ENCODE measurements around the gene CTNNB1.
"Not testable (repeated sequence)": the region's sequence is repeated elsewhere in the genome, so short reads cannot be mapped to it uniquely, and the experiment has no call there.

The CTNNB1 gene

DNA sequence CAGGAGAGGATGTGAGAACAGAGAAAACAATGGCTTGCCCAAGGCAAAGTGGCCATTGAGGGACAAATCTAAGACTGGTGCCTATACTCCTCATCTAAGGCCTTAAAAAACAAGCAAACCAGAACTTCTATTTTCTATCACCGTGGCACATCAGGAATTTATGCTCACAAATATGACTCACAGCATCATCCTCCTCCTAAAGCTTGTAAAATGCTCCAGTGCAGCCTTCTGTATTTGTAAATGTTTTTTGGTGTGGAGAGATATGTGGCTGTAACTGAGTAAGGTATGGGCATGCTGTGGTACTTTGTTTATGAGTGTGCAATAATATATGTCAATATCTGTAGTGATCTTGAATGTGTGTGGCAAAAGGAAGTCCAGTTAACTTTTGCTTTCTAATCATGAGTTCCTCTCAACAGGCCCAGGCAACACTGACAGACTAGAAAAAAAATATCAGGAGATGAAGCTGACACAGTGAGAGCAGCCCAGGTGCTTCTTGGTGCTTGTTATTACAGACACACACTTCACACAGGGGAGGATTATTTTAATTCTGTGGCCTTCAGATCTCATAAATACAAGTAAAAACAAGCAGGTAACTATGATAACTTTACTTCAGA, 60.3 kb downstream of the CTNNB1 start:
- DNase-seq: no peak

DNA sequence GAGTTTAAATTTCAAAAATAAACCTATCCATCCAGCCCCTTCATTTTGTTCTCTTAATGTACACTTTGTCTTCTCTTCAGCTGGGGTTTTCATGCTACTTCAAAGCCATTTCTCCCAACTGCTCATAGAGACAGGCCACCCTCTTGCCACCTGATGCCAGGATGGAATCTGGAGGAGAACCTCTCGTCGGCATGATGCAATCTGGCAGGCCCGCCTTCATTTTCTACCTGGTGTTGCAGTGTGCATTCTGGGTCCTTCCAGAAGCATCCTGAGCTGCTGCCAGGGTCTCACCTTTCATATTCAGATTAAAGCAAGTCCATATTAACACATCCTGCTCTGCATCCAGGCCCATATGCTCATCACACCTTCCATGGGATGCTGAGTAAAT, 60.8 kb downstream of the CTNNB1 start:
- DNase-seq: no peak

DNA sequence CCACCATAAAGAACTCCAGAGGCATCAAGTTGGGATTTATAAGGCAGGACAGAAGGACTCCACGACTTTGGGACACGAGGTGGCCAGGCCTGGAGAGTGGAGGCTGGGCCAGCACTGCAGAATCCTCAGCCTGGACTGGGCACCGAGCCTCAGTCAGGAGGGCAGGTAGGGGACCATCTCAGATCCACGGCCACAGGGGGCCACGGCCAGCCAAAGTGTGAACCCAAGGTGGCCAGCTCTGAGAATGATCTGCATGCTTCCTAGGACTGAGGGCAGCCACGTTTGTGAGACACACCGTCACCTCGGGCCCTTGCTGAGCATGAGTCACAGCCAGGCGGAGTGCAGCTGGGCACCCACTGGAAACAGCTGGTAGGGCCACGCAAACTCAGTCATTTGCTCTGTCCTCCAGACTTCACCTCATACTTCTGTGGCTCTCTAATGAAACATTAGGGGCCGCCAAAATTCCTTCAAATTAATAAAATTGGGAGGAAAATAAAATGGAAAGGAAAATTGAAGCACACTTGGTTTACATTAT, 65.8 kb downstream of the CTNNB1 start:
- no peak for DNase-seq

DNA sequence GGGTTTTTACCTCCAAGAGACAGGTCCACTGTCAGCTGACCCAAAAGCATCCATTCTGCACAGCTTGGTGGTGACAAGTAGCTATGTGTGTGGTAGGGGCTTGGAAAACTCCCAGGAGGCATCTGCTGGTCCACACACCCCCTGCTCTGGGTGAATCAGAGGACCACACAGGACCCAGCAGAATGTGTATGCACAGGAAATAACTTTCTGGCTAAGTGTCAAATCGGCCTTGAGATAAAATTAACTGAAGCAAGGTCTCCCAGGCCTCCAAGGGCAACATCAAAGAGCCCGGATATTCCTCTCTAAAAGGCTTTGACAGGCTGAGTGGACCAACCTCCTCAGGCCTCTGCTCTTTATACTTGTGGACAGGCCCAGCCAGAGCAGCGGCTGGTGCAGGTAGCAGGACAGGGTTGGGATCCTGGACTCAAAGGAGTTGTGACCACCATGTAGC, 66.5 kb downstream of the CTNNB1 start:
- DNase-seq: no peak

DNA sequence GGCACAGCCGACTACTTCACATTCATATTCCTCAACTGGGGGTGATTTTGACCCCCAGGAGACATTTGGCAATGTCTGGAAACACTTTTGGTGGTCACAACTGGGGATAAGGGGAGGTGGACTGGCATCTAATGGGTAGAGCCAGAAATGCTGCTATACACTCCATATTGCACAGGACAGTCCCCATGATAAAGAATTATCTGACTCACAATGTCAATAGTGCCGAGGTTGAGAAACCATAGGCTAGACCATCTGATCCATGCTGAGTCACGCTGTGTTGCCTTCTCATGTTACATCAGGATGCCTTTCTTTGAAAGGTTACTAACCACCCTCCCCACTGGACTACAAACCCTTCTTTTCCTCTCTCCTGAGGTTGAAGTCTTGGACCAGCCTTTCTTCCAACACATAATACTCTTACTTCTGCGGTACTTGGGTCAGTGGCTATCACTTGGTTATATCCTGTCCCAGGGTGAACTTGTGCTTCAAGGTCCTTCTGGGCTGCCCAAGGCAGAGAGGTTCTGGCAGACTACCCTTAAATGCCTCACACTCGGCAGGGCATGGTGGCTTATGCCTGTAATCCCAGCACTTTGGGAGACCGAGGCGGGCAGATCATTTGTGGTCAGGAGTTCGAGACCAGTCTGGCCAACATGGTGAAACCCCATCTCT, 68.8 kb downstream of the CTNNB1 start:
- DNase-seq: no peak

DNA sequence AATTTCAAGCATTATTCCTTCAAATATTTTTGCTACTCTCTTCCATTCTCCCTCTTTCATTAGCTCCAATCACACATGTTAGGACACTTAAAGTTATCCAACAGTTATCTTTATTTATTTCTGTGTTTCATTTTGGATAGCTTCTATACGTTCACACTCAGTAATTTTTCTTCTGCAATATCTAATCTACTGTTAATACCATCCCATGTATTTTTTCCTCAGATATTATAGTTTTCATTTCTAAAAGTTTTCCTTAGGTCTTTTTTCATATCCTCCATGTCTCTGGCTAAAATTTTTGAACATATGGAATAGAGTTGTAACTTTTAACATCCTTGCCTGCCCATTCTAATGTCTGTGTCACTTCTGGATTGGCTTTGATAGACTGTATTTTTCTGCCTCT, 73.4 kb downstream of the CTNNB1 start:
- no peak for DNase-seq

DNA sequence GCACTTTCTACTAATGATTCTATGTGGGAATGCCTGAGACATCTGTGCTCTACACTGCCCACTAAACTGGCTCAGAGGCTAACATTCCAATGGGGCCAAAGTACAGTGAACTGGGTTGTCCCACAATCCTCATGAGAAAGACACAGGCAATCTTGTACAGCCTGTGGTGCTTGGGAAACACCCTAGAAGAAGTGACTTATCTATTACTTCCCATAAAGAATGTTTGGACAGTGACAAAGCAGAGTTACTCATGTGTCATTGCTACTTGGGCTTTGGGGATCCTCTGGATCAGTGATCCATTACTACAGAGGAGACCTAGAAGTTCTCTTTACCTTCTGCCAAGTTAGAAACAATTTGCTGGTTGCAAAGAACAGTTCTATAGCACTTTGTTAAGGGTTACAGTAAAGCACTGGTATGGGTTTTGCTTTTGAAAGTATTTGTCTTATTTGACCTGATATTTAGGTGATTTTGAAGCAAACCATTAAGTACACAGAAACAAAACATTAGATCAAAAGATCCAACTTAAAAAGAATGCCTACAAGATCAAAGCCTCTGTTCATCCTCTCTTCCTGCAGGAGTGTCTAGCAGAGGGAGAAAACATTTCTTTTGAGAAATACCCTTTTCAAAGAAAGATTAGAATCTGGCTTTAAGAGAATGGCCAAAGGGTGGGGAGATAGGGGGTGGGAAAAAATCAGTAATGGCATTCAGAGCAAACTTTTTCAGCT, 75.8 kb downstream of the CTNNB1 start:
- DNase-seq: no peak

DNA sequence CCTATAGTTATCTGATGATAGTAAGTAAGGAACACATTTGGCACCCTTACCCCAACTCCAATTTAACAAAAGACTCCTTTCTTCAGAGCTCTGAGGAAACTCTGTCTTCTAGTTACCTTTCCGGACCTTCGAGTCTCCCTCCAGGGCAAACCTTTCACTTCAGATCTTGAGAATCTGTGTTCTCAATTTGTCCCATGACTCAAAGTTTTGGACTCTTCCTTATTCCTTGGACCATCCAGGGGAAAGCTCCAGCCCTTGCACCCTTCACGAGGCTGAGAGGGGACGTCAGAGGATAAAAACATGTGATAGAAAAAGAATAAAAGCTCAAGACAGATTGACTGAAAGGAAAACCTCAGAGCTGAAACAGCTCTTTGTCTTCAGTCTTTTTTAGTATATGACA, 76.9 kb downstream of the CTNNB1 start:
- DNase-seq: no peak

DNA sequence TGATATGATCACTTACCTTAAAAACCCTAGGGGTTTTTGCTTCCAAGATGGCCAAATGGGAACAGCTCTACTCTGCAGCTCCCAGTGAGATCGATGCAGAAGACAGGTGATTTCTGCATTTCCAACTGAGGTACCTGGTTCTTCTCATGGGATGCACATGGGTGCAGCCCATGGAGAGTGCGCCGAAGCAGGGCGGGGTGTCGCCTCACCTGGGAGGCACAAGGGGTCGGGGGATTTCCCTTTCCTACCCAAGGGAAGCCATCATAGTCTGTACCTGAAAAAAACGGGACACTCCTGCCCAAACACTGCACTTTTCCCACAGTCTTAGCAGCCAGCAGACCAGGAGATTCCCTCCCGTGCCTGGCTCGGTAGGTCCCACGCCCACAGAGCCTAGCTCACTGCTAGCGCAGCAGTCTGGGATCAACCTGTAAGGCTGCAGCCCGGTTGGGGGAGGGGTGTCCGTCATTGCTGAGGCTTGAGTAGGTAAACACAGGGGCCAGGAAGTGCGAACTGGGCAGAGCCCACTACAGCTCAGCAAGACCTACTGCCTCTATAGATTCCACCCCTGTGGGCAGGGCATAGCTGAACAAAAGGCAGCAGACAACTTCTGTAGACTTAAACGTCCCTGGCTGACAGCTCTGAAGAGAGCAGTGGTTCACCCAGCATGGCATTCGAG, 78.6 kb downstream of the CTNNB1 start:
- no peak for DNase-seq

DNA sequence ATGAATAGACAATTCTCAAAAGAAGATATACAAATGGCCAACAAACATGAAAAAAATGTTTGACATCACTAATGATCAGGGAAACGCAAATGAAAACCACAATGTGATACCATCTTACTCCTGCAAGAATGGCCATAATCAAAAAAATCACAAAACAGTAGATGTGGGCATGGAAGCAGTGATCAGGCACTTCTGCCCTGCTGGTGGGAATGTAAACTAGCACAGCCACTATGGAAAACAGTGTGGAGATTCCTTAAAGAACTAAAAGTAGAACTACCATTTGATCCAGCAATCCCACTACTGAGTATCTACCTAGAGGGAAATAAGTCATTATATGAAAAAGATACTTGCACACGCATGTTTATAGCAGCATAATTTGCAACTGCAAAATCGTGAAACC, 85.6 kb downstream of the CTNNB1 start:
- DNase-seq: not testable (repeated sequence)

DNA sequence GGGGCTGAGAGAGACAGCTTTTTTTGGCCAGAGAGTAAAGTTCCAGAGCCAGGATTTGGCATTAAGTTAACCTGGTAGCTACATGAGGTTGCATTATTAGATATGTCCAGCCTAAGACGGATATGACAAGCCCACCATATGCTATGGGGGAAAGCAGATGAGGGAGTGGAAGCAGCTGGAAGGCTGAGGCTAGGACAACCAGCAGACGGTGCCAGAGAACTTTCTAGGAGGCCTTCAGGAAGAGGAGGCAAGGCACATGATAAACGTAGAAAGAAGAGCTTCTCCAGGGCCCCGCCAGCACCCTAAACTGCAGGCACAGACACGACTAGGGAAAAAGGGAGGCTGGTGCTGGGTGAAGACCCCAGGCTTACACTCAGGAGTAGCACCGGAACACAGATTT, 87.0 kb downstream of the CTNNB1 start:
- no peak for DNase-seq

DNA sequence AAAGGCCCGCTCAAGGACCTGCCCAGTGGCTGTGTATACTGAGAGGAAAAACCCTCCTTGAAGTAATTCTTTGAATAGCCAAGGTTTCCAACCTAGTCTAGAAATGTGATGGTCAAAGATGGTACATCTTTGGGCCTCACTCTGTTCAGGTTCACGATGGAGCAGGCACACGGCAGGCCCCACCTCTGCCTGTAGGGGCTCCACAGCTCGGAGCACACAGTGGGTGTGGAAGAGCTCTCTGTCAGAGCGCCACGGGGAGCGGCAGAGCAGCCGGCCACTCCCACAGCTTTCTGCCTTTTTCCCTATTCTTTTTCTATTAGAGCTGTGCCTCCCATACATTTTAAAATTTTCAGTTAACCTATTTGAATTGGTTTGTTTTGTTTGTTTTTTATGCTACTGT, 89.5 kb downstream of the CTNNB1 start:
- no peak for DNase-seq
